Activated CD8-positive, alpha-beta memory T cell treated with anti-CD3 and anti-CD28 coated beads for 24 hours (primary cell): ENCODE data around the gene ACACA.
"Not testable (repeated sequence)": the region's sequence is repeated elsewhere in the genome, so short reads cannot be mapped to it uniquely, and the experiment has no call there.

Source experiments
- DNase-seq: peaks from one replicate; pipeline ENCODE4 v3.0.0-alpha.2; 2020

ACACA gene

GRCh38 chr17:37089956-37090355 is 316.7 kb downstream of the ACACA start:
- no peak for DNase-seq

GRCh38 chr17:37088913-37089312 is 317.7 kb downstream of the ACACA start:
- no peak for DNase-seq

- DNase-seq: no peak
These were observed 318.2 kb downstream of the ACACA start for GRCh38 chr17:37088459-37088858.

- no peak for DNase-seq
These were observed 319.0 kb downstream of the ACACA start for GRCh38 chr17:37087683-37088082.

- no peak for DNase-seq
These were observed 319.7 kb downstream of the ACACA start for GRCh38 chr17:37086948-37087347.

- no peak for DNase-seq
These were observed 320.3 kb downstream of the ACACA start for GRCh38 chr17:37086334-37086733.

GRCh38 chr17:37084372-37084771 is 322.3 kb downstream of the ACACA start:
- DNase-seq: no peak

- DNase-seq: no peak
These were observed 323.2 kb downstream of the ACACA start for GRCh38 chr17:37083456-37083855.

GRCh38 chr17:37082985-37083384 is 323.7 kb downstream of the ACACA start:
- no peak for DNase-seq

- DNase-seq: no peak
These were observed 324.2 kb downstream of the ACACA start for GRCh38 chr17:37082311-37082860.

GRCh38 chr17:37081287-37081686 is 325.3 kb downstream of the ACACA start:
- DNase-seq: no peak

- no peak for DNase-seq
These were observed 326.9 kb downstream of the ACACA start for GRCh38 chr17:37079735-37080134.

- DNase-seq: no peak
These were observed 327.4 kb downstream of the ACACA start for GRCh38 chr17:37079065-37079708.

- DNase-seq: not testable (repeated sequence)
These were observed 333.2 kb downstream of the ACACA start for GRCh38 chr17:37073464-37073863.

GRCh38 chr17:37069087-37069486 is 337.5 kb downstream of the ACACA start:
- DNase-seq: no peak

- DNase-seq: no peak
These were observed 338.4 kb downstream of the ACACA start for GRCh38 chr17:37068266-37068665.

- DNase-seq: no peak
These were observed 339.0 kb downstream of the ACACA start for GRCh38 chr17:37067555-37068111.

- no peak for DNase-seq
These were observed 340.0 kb downstream of the ACACA start for GRCh38 chr17:37066322-37067255.

GRCh38 chr17:37065486-37066321 is 340.9 kb downstream of the ACACA start:
- DNase-seq: no peak

GRCh38 chr17:37064956-37065355 is 341.7 kb downstream of the ACACA start:
- DNase-seq: no peak

GRCh38 chr17:37064206-37064605 is 342.4 kb downstream of the ACACA start:
- DNase-seq: no peak

GRCh38 chr17:37062021-37062420 is 344.6 kb downstream of the ACACA start:
- no peak for DNase-seq

- DNase-seq: no peak
These were observed 345.7 kb downstream of the ACACA start for GRCh38 chr17:37060928-37061327.
